SJSA1 (cell line): ENCODE data around the gene INKA2. TPM values are rescaled to one million over a fixed set of nuclear protein-coding genes. Genes with fewer than 3 reads are reported as not detected.
A peak's percentile ranks its signal among the peaks of the same experiment; 100 is the strongest.

Experiments
- DNase-seq, 2 experiments: peaks; one replicate each; pipeline ENCODE4 v3.0.0-alpha.2; 2015 to 2020; ENCODE audit warnings: low spot score in 2 of 2, low read depth in 1 of 2
- H3K27ac ChIP-seq: fragments of 250-450 bp; sonication (Bioruptor Pico); 2 replicates; pipeline ENCODE4 v1.5.1; 2020; ENCODE audit warnings: mild to moderate bottlenecking, moderate library complexity
- H3K27me3 ChIP-seq: fragments of 250-450 bp; sonication (Bioruptor Pico); replicated peaks from 2 replicates; pipeline ENCODE4 v1.5.1; 2020; ENCODE audit warnings: mild to moderate bottlenecking, moderate library complexity
- H3K36me3 ChIP-seq: fragments of 250-450 bp; sonication (Bioruptor Pico); 2 replicates; pipeline ENCODE4 v1.5.1; 2020; ENCODE audit warnings: mild to moderate bottlenecking
- H3K4me1 ChIP-seq: fragments of 250-450 bp; sonication (Bioruptor Pico); replicated peaks from 2 replicates; pipeline ENCODE4 v1.6.1; 2021; ENCODE audit warnings: mild to moderate bottlenecking
- H3K4me3 ChIP-seq: fragments of 250-450 bp; sonication (Bioruptor Pico); 2 replicates; pipeline ENCODE4 v1.5.1; 2020; ENCODE audit warnings: mild to moderate bottlenecking
- H3K9me3 ChIP-seq: fragments of 250-450 bp; sonication (Bioruptor Pico); replicated peaks from 2 replicates; pipeline ENCODE4 v1.5.1; 2020; ENCODE audit warnings: mild to moderate bottlenecking
- total RNA-seq: library from RNA; depleted of rRNA; stranded (reverse); fragments of >200 nt; shearing (Covaris generic); gene quantifications from 2 replicates; pipeline ENCODE4 v1.2.3, GENCODE V29; 2014

Gene INKA2
- total RNA-seq, 1 experiment from 2014 or later: 3.4 TPM

- H3K9me3 ChIP-seq: no peaks in the 10 kb centered on the region
- no peak overlapping the region for H3K27ac ChIP-seq
- no peak for DNase-seq
- peaks cover 71% of the 10 kb centered on the region for H3K36me3 ChIP-seq
- H3K4me3 ChIP-seq: no peak overlapping the region
- no peaks in the 10 kb centered on the region for H3K4me1 ChIP-seq
- no peaks in the 10 kb centered on the region for H3K27me3 ChIP-seq
These were observed 28.8 kb upstream of the INKA2 start for GRCh38 chr1:111768023-111768422.

- no peak for DNase-seq
- Histone ChIP-seq H3K27me3 (no peaks in the 10 kb centered on the region), H3K36me3 (peaks cover 94% of the 10 kb centered on the region), H3K9me3 (no peaks in the 10 kb centered on the region), H3K27ac (no peak overlapping the region), H3K4me3 (no peak overlapping the region), H3K4me1 (0 out of 2 replicates have a peak, but pooled peaks cover under 1% of the 10 kb centered on the region)
These were observed 23.1 kb upstream of the INKA2 start for GRCh38 chr1:111762332-111762731.

- DNase-seq: no peak
- H3K4me1 ChIP-seq: peaks cover 6% of the 10 kb centered on the region
- no peaks in the 10 kb centered on the region for H3K27me3 ChIP-seq
- H3K36me3 ChIP-seq: peaks cover 91% of the 10 kb centered on the region
- H3K4me3 ChIP-seq: no peak overlapping the region
- no peak overlapping the region for H3K27ac ChIP-seq
- no peaks in the 10 kb centered on the region for H3K9me3 ChIP-seq
These were observed 22.5 kb upstream of the INKA2 start for GRCh38 chr1:111761717-111762116.

GRCh38 chr1:111758373-111758772 lies 19.2 kb upstream of the INKA2 start:
- Histone ChIP-seq H3K9me3 (no peaks in the 10 kb centered on the region), H3K27me3 (no peaks in the 10 kb centered on the region), H3K36me3 (peaks cover 59% of the 10 kb centered on the region), H3K27ac (no peak overlapping the region), H3K4me3 (no peak overlapping the region), H3K4me1 (peaks cover 14% of the 10 kb centered on the region)
- DNase-seq: no peak

- Histone ChIP-seq H3K4me1 (peaks cover 14% of the 10 kb centered on the region), H3K9me3 (no peaks in the 10 kb centered on the region), H3K27ac (peak overlapping the region; percentile 73), H3K27me3 (no peaks in the 10 kb centered on the region), H3K4me3 (peak overlapping the region; percentile 84), H3K36me3 (peaks cover 37% of the 10 kb centered on the region)
- DNase-seq: no peak
These were observed 16.9 kb upstream of the INKA2 start for GRCh38 chr1:111756124-111756513.

GRCh38 chr1:111755331-111756123 lies 16.3 kb upstream of the INKA2 start, which contains the start of gene DDX20:
Gene DDX20 (plus strand): TSS chr1:111755901. CDS start chr1:111755925, 24 bp downstream.
- Histone ChIP-seq H3K27ac (peak within 1 kb of the TSS; percentile 73), H3K4me1 (peaks cover 14% of the 10 kb centered on the region), H3K4me3 (peak within 1 kb of the TSS; percentile 84), H3K36me3 (peaks cover 31% of the 10 kb centered on the region), H3K27me3 (no peaks in the 10 kb centered on the region), H3K9me3 (no peaks in the 10 kb centered on the region)
- DNase-seq: peak; percentile 92 to 98

GRCh38 chr1:111754984-111755330 lies 15.8 kb upstream of the INKA2 start:
- no peaks in the 10 kb centered on the region for H3K27me3 ChIP-seq
- H3K36me3 ChIP-seq: peaks cover 28% of the 10 kb centered on the region
- no peaks in the 10 kb centered on the region for H3K9me3 ChIP-seq
- H3K4me3 ChIP-seq: peak overlapping the region; percentile 84
- no peak for DNase-seq
- peak overlapping the region; percentile 73 for H3K27ac ChIP-seq
- H3K4me1 ChIP-seq: peaks cover 14% of the 10 kb centered on the region

- DNase-seq: no peak
- Histone ChIP-seq H3K9me3 (no peaks in the 10 kb centered on the region), H3K4me1 (peaks cover 11% of the 10 kb centered on the region), H3K4me3 (no peak overlapping the region), H3K27ac (no peak overlapping the region), H3K27me3 (no peaks in the 10 kb centered on the region), H3K36me3 (peaks cover 3% of the 10 kb centered on the region)
These were observed 12.8 kb upstream of the INKA2 start for GRCh38 chr1:111751906-111752575.

GRCh38 chr1:111750856-111751255 lies 11.7 kb upstream of the INKA2 start:
- no peaks in the 10 kb centered on the region for H3K9me3 ChIP-seq
- no peaks in the 10 kb centered on the region for H3K27me3 ChIP-seq
- H3K4me1 ChIP-seq: peaks cover 4% of the 10 kb centered on the region
- no peak for DNase-seq
- no peak overlapping the region for H3K27ac ChIP-seq
- H3K36me3 ChIP-seq: peaks cover 1% of the 10 kb centered on the region; the same call in 1 of the 2 replicates
- H3K4me3 ChIP-seq: no peak overlapping the region

- H3K36me3 ChIP-seq: no peaks in the 10 kb centered on the region
- peaks cover 3% of the 10 kb centered on the region for H3K4me1 ChIP-seq
- H3K9me3 ChIP-seq: no peaks in the 10 kb centered on the region
- no peak for DNase-seq
- no peaks in the 10 kb centered on the region for H3K27me3 ChIP-seq
- no peak overlapping the region for H3K4me3 ChIP-seq
- H3K27ac ChIP-seq: no peak overlapping the region
These were observed 10.4 kb upstream of the INKA2 start for GRCh38 chr1:111749628-111750027.

- Histone ChIP-seq H3K4me3 (no peak overlapping the region), H3K9me3 (no peaks in the 10 kb centered on the region), H3K4me1 (peaks cover 14% of the 10 kb centered on the region), H3K27ac (no peak overlapping the region), H3K36me3 (no peaks in the 10 kb centered on the region), H3K27me3 (no peaks in the 10 kb centered on the region)
- no peak for DNase-seq
These were observed 8.8 kb upstream of the INKA2 start for GRCh38 chr1:111747947-111748346.

GRCh38 chr1:111747282-111747734 lies 8.1 kb upstream of the INKA2 start:
- Histone ChIP-seq H3K27ac (no peak overlapping the region), H3K4me1 (peaks cover 20% of the 10 kb centered on the region), H3K27me3 (no peaks in the 10 kb centered on the region), H3K36me3 (no peaks in the 10 kb centered on the region), H3K4me3 (no peak overlapping the region), H3K9me3 (no peaks in the 10 kb centered on the region)
- peak; percentile 63 to 89 for DNase-seq

- no peak overlapping the region for H3K27ac ChIP-seq
- no peaks in the 10 kb centered on the region for H3K36me3 ChIP-seq
- H3K27me3 ChIP-seq: no peaks in the 10 kb centered on the region
- H3K9me3 ChIP-seq: no peaks in the 10 kb centered on the region
- no peak for DNase-seq
- H3K4me3 ChIP-seq: no peak overlapping the region
- peaks cover 24% of the 10 kb centered on the region for H3K4me1 ChIP-seq
These were observed 7.4 kb upstream of the INKA2 start for GRCh38 chr1:111746614-111746999.
